Measurements from ENCODE around the gene ADRB1.
A peak's percentile ranks its signal among the peaks of the same experiment; 100 is the strongest.

ADRB1 gene

DNA sequence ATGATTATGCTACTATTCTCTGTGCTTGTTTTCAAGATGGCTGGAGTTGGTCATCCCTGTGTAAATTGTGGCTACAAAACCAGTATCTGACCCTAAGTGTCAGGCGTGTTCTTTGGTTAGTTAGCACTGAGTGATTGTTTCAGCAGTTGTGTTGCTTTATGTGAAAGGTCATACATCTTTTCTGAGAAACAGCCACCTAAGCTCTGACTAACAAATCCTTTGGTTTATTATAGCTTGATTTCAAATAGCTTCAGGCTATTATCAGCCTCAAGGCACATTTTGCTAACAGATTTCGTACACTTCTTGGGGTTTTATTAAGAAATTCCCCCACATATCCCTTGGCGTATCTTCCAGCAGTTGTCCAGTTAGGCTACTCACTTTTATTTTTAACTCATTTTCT lies 4.8 kb upstream of the ADRB1 start:
- Histone ChIP-seq H3K4me3 (replicated peaks; ENCODE audit: low read depth, low read length) (no peak overlapping the region), H3K27me3 (replicated peaks; ENCODE audit: control insufficient read depth, insufficient read depth, low read length) (no peaks in the 10 kb centered on the region), H3K36me3 (ENCODE audit: control insufficient read depth, insufficient read depth, low read length) (no peaks in the 10 kb centered on the region)
- no peak for DNase-seq (ENCODE audit: extremely low read depth, insufficient read length)
- TF ChIP-seq, protein P1, sequence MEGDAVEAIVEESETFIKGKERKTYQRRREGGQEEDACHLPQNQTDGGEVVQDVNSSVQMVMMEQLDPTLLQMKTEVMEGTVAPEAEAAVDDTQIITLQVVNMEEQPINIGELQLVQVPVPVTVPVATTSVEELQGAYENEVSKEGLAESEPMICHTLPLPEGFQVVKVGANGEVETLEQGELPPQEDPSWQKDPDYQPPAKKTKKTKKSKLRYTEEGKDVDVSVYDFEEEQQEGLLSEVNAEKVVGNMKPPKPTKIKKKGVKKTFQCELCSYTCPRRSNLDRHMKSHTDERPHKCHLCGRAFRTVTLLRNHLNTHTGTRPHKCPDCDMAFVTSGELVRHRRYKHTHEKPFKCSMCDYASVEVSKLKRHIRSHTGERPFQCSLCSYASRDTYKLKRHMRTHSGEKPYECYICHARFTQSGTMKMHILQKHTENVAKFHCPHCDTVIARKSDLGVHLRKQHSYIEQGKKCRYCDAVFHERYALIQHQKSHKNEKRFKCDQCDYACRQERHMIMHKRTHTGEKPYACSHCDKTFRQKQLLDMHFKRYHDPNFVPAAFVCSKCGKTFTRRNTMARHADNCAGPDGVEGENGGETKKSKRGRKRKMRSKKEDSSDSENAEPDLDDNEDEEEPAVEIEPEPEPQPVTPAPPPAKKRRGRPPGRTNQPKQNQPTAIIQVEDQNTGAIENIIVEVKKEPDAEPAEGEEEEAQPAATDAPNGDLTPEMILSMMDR (IDR thresholded peaks at IDR 0.05; ENCODE audit: insufficient read depth, low read length, poor library complexity, severe bottlenecking), result no peak

DNA sequence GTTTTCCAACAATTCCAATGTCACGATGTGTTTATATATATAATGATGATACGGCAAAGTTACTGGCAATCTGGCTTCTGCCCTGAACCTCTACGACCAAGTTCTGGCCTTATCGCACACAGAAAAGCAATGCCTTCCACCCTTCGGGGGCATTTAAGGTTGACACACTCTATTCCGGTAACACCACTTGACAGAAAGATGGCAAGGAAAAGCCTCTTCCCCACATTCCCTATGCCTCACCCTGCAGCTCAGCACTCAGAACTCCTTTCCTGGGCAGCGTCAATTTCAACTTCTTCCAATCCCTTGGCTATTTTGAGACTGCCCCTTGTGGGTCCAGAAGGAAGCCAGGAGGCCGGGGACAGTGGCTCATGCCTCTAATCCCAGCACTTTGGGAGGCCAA lies 2.5 kb upstream of the ADRB1 start:
- TF ChIP-seq, protein P1 (IDR thresholded peaks at IDR 0.05; ENCODE audit: insufficient read depth, low read length, poor library complexity, severe bottlenecking), result no peak
- no peak overlapping the region for H3K4me3 ChIP-seq (replicated peaks; ENCODE audit: low read depth, low read length)
- no peaks in the 10 kb centered on the region for H3K27me3 ChIP-seq (replicated peaks; ENCODE audit: control insufficient read depth, insufficient read depth, low read length)
- no peak for DNase-seq (ENCODE audit: extremely low read depth, insufficient read length)
- no peaks in the 10 kb centered on the region for H3K36me3 ChIP-seq (ENCODE audit: control insufficient read depth, insufficient read depth, low read length)

DNA sequence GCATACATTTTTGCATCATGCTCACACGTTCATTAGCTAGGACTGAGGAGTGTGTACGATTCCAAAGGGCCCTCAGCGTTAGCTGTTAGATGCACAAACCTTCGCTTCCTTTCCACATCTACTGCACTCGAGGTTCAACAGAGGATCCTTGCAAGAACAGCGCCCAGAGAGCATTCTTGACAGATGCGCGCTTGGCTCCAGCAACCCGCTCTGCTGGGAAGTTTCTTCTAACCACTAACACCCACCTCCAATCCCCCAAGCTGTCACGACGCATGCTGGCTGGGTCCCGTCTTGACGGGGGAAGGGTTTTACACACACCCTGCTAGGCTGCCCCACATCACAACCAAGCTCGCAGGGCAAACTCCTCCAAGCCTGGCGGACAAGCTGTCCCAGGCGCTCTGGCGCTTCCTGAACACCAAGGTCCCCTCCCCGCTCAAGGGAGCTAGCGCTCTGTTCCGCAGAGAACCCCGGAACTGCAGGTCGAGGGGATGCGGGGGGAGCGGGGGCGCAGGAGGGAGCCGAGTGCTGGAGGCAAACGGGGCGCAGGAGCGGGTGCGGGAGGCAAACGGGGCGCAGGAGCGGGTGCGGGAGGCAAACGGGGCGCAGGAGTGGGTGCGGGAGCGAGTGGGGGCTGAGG lies 653 bp upstream of the ADRB1 start:
- no peaks in the 10 kb centered on the region for H3K27me3 ChIP-seq (replicated peaks; ENCODE audit: control insufficient read depth, insufficient read depth, low read length)

DNA sequence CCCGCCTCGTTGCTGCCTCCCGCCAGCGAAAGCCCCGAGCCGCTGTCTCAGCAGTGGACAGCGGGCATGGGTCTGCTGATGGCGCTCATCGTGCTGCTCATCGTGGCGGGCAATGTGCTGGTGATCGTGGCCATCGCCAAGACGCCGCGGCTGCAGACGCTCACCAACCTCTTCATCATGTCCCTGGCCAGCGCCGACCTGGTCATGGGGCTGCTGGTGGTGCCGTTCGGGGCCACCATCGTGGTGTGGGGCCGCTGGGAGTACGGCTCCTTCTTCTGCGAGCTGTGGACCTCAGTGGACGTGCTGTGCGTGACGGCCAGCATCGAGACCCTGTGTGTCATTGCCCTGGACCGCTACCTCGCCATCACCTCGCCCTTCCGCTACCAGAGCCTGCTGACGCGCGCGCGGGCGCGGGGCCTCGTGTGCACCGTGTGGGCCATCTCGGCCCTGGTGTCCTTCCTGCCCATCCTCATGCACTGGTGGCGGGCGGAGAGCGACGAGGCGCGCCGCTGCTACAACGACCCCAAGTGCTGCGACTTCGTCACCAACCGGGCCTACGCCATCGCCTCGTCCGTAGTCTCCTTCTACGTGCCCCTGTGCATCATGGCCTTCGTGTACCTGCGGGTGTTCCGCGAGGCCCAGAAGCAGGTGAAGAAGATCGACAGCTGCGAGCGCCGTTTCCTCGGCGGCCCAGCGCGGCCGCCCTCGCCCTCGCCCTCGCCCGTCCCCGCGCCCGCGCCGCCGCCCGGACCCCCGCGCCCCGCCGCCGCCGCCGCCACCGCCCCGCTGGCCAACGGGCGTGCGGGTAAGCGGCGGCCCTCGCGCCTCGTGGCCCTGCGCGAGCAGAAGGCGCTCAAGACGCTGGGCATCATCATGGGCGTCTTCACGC lies 825 bp downstream of the ADRB1 start:
- no peaks in the 10 kb centered on the region for H3K36me3 ChIP-seq (ENCODE audit: control insufficient read depth, insufficient read depth, low read length)
- TF ChIP-seq, protein P1 (IDR thresholded peaks at IDR 0.05; ENCODE audit: insufficient read depth, low read length, poor library complexity, severe bottlenecking), result no peak
- no peaks in the 10 kb centered on the region for H3K27me3 ChIP-seq (replicated peaks; ENCODE audit: control insufficient read depth, insufficient read depth, low read length)
- DNase-seq (ENCODE audit: extremely low read depth, insufficient read length), result peak; percentile 35
- peak overlapping the region; percentile 67; the same call in 1 of the 2 replicates for H3K4me3 ChIP-seq (replicated peaks; ENCODE audit: low read depth, low read length)

More for the DNA sequence above, 653 bp upstream of the ADRB1 start:
- peak; percentile 73 for DNase-seq (ENCODE audit: extremely low read depth, insufficient read length)
- no peaks in the 10 kb centered on the region for H3K36me3 ChIP-seq (ENCODE audit: control insufficient read depth, insufficient read depth, low read length)
- TF ChIP-seq, protein P1 (IDR thresholded peaks at IDR 0.05; ENCODE audit: insufficient read depth, low read length, poor library complexity, severe bottlenecking), result no peak
- peak overlapping the region; percentile 67 for H3K4me3 ChIP-seq (replicated peaks; ENCODE audit: low read depth, low read length)

DNA sequence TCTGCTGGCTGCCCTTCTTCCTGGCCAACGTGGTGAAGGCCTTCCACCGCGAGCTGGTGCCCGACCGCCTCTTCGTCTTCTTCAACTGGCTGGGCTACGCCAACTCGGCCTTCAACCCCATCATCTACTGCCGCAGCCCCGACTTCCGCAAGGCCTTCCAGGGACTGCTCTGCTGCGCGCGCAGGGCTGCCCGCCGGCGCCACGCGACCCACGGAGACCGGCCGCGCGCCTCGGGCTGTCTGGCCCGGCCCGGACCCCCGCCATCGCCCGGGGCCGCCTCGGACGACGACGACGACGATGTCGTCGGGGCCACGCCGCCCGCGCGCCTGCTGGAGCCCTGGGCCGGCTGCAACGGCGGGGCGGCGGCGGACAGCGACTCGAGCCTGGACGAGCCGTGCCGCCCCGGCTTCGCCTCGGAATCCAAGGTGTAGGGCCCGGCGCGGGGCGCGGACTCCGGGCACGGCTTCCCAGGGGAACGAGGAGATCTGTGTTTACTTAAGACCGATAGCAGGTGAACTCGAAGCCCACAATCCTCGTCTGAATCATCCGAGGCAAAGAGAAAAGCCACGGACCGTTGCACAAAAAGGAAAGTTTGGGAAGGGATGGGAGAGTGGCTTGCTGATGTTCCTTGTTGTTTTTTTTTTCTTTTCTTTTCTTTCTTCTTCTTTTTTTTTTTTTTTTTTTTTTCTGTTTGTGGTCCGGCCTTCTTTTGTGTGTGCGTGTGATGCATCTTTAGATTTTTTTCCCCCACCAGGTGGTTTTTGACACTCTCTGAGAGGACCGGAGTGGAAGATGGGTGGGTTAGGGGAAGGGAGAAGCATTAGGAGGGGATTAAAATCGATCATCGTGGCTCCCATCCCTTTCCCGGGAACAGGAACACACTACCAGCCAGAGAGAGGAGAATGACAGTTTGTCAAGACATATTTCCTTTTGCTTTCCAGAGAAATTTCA lies 1.7 kb downstream of the ADRB1 start:
- TF ChIP-seq, protein P1 (IDR thresholded peaks at IDR 0.05; ENCODE audit: insufficient read depth, low read length, poor library complexity, severe bottlenecking), result no peak
- Histone ChIP-seq H3K27me3 (replicated peaks; ENCODE audit: control insufficient read depth, insufficient read depth, low read length) (no peaks in the 10 kb centered on the region), H3K36me3 (ENCODE audit: control insufficient read depth, insufficient read depth, low read length) (no peaks in the 10 kb centered on the region), H3K4me3 (replicated peaks; ENCODE audit: low read depth, low read length) (peak overlapping the region; percentile 47)
- peak; percentile 20 for DNase-seq (ENCODE audit: extremely low read depth, insufficient read length)

Data from GM06990 (cell line).